NCI-H82 treated with DMSO at 0.1 percent for 48 hours (cell line): ENCODE measurements around the gene FAM184B.
"Not testable (repeated sequence)": the region's sequence is repeated elsewhere in the genome, so short reads cannot be mapped to it uniquely, and the experiment has no call there.

Experiments
- DNase-seq: peaks from one replicate; lab custom pipeline; 2025; ENCODE audit not compliant: unreplicated experiment; lab: John Stamatoyannopoulos, UW

The FAM184B gene

GRCh38 chr4:17719106-17719505 lies 62.3 kb downstream of the FAM184B start:
- DNase-seq, result no peak

- DNase-seq, result no peak
Observed at GRCh38 chr4:17718471-17718870, 63.0 kb downstream of the FAM184B start.

- DNase-seq, result no peak
Observed at GRCh38 chr4:17717301-17717700, 64.1 kb downstream of the FAM184B start.

GRCh38 chr4:17715511-17715910 lies 65.9 kb downstream of the FAM184B start:
- no peak for DNase-seq

- no peak for DNase-seq
Observed at GRCh38 chr4:17713779-17714178, 67.6 kb downstream of the FAM184B start.

GRCh38 chr4:17712166-17712565 lies 69.3 kb downstream of the FAM184B start:
- no peak for DNase-seq

GRCh38 chr4:17711206-17711605 lies 70.2 kb downstream of the FAM184B start:
- DNase-seq, result not testable (repeated sequence)

- no peak for DNase-seq
Observed at GRCh38 chr4:17709763-17710068, 71.7 kb downstream of the FAM184B start.

- DNase-seq, result no peak
Observed at GRCh38 chr4:17708992-17709762, 72.2 kb downstream of the FAM184B start.

GRCh38 chr4:17707671-17708070 lies 73.8 kb downstream of the FAM184B start:
- DNase-seq, result no peak

GRCh38 chr4:17705107-17705506 lies 76.3 kb downstream of the FAM184B start:
- no peak for DNase-seq

- DNase-seq, result no peak
Observed at GRCh38 chr4:17704020-17704650, 77.3 kb downstream of the FAM184B start.

GRCh38 chr4:17702641-17703040 lies 78.8 kb downstream of the FAM184B start:
- peak; percentile 17 for DNase-seq

GRCh38 chr4:17701882-17702281 lies 79.5 kb downstream of the FAM184B start:
- DNase-seq, result no peak

GRCh38 chr4:17701138-17701839 lies 80.1 kb downstream of the FAM184B start:
- DNase-seq, result no peak

- DNase-seq, result no peak
Observed at GRCh38 chr4:17699380-17699779, 82.0 kb downstream of the FAM184B start.

- DNase-seq, result no peak
Observed at GRCh38 chr4:17698116-17698515, 83.3 kb downstream of the FAM184B start.

- no peak for DNase-seq
Observed at GRCh38 chr4:17695341-17695740, 86.1 kb downstream of the FAM184B start.

GRCh38 chr4:17694552-17694951 lies 86.9 kb downstream of the FAM184B start:
- DNase-seq, result no peak

- DNase-seq, result no peak
Observed at GRCh38 chr4:17690898-17691297, 90.5 kb downstream of the FAM184B start.

- DNase-seq, result no peak
Observed at GRCh38 chr4:17690135-17690534, 91.3 kb downstream of the FAM184B start.

- no peak for DNase-seq
Observed at GRCh38 chr4:17688011-17688441, 93.4 kb downstream of the FAM184B start.
